Ovary (tissue), 1 donor: ENCODE results near the gene CPOX.

Experiments used
- EP300 ChIP-seq: sonication (generic); formaldehyde crosslinking; IDR thresholded peaks from one replicate; pipeline ENCODE4 v1.6.1; 2017; ENCODE audit warnings: antibody characterized with exemption
- POLR2A ChIP-seq: fragments of 450-650 bp; IDR thresholded peaks from one replicate; pipeline ENCODE4 v1.6.1; 2017; ENCODE audit warnings: antibody characterized with exemption, mild to moderate bottlenecking, moderate library complexity

GRCh38 chr3:98536456-98537017, 56.9 kb downstream of the CPOX start:
- no peak for TF ChIP-seq POLR2A
- TF ChIP-seq EP300 = no peak
